HAP-1 (cell line): ENCODE measurements around the gene CLPTM1.
"Not testable (repeated sequence)": the region's sequence is repeated elsewhere in the genome, so short reads cannot be mapped to it uniquely, and the experiment has no call there.

Experiments
- DNase-seq, 2 experiments: peaks; one replicate each; pipeline ENCODE4 v3.0.0-alpha.2; 2016 to 2020; ENCODE audit warnings: low spot score in 2 of 2
- H3K27me3 ChIP-seq: fragments of 250-450 bp; sonication (Bioruptor Pico); 2 replicates; pipeline ENCODE4 v1.5.1; 2020; ENCODE audit warnings: low read depth, mild to moderate bottlenecking, moderate library complexity
- H3K36me3 ChIP-seq: fragments of 250-450 bp; sonication (Bioruptor Pico); replicated peaks from 2 replicates; pipeline ENCODE4 v1.5.1; 2020; ENCODE audit warnings: mild to moderate bottlenecking
- H3K4me1 ChIP-seq: fragments of 250-450 bp; sonication (Bioruptor Pico); 2 replicates; pipeline ENCODE4 v1.5.1; 2020; ENCODE audit warnings: mild to moderate bottlenecking
- H3K4me3 ChIP-seq: fragments of 250-450 bp; sonication (Bioruptor Pico); 2 replicates; pipeline ENCODE4 v1.5.1; 2020; ENCODE audit warnings: mild to moderate bottlenecking, moderate library complexity
- H3K9me3 ChIP-seq: fragments of 250-450 bp; sonication (Bioruptor Pico); 2 replicates; pipeline ENCODE4 v1.5.1; 2020; ENCODE audit warnings: mild to moderate bottlenecking, moderate library complexity
- in situ Hi-C: fragments of 300-500 bp; cut with MboI; formaldehyde crosslinking; loops from 3 replicates; pipeline ENCODE4 v1.14.3; 2020; ENCODE audit warnings: low sequenced_read_pairs, inconsistent platforms, mixed read lengths

The CLPTM1 gene

GRCh38 chr19:44993926-44994537 is 38.9 kb downstream of the CLPTM1 start:
- in situ Hi-C loops = no loop called here
- DNase-seq = no peak
- peaks cover 32% of the 10 kb centered on the region for H3K36me3 ChIP-seq

GRCh38 chr19:44998025-44998424 is 42.8 kb downstream of the CLPTM1 start:
- no peaks in the 10 kb centered on the region for H3K9me3 ChIP-seq
- H3K4me3 ChIP-seq = no peak overlapping the region
- H3K4me1 ChIP-seq = peaks cover 7% of the 10 kb centered on the region
- no peak for DNase-seq
- H3K27me3 ChIP-seq = no peaks in the 10 kb centered on the region
- in situ Hi-C loops = no loop called here
- no peaks in the 10 kb centered on the region for H3K36me3 ChIP-seq

More at GRCh38 chr19:44993926-44994537, 38.9 kb downstream of the CLPTM1 start:
- Histone ChIP-seq H3K4me3 (no peak overlapping the region), H3K4me1 (no peaks in the 10 kb centered on the region), H3K9me3 (no peaks in the 10 kb centered on the region), H3K27me3 (no peaks in the 10 kb centered on the region)

- H3K27me3 ChIP-seq, H3K9me3 ChIP-seq, H3K36me3 ChIP-seq, H3K4me3 ChIP-seq, in situ Hi-C loops, DNase-seq, H3K4me1 ChIP-seq: not testable (repeated sequence)
These were observed 44.1 kb downstream of the CLPTM1 start for GRCh38 chr19:44999131-44999925.

- H3K4me1 ChIP-seq, H3K36me3 ChIP-seq, H3K27me3 ChIP-seq, H3K9me3 ChIP-seq, DNase-seq, in situ Hi-C loops: not testable (repeated sequence)
- peak overlapping the region; percentile 16 for H3K4me3 ChIP-seq
These were observed 45.5 kb downstream of the CLPTM1 start for GRCh38 chr19:45000665-45001064.

- H3K4me3 ChIP-seq = peak within 1 kb of the TSS; percentile 40
- H3K9me3 ChIP-seq = no peaks in the 10 kb centered on the region
- peak; percentile 81 to 96 for DNase-seq
- H3K36me3 ChIP-seq = no peaks in the 10 kb centered on the region
- H3K4me1 ChIP-seq = peaks cover 7% of the 10 kb centered on the region
- in situ Hi-C loops = no loop called here
- H3K27me3 ChIP-seq = no peaks in the 10 kb centered on the region
These were observed 46.0 kb downstream of the CLPTM1 start, which contains the start of gene RELB for GRCh38 chr19:45001087-45001739. TSS of gene RELB (plus strand) at chr19:45001464. CDS start at chr19:45001580, 116 bp downstream.

GRCh38 chr19:45003485-45003884 is 48.3 kb downstream of the CLPTM1 start:
- Histone ChIP-seq H3K4me1 (peaks cover 7% of the 10 kb centered on the region), H3K4me3 (no peak overlapping the region), H3K36me3 (no peaks in the 10 kb centered on the region), H3K9me3 (no peaks in the 10 kb centered on the region), H3K27me3 (no peaks in the 10 kb centered on the region)
- in situ Hi-C loops = no loop called here
- no peak for DNase-seq

- Histone ChIP-seq H3K36me3 (no peaks in the 10 kb centered on the region), H3K4me3 (no peak overlapping the region)
These were observed 50.6 kb downstream of the CLPTM1 start for GRCh38 chr19:45005787-45006186.

GRCh38 chr19:45008552-45008951 is 53.4 kb downstream of the CLPTM1 start:
- no peaks in the 10 kb centered on the region for H3K27me3 ChIP-seq
- DNase-seq = no peak
- in situ Hi-C loops = no loop called here
- no peaks in the 10 kb centered on the region for H3K36me3 ChIP-seq
- no peaks in the 10 kb centered on the region for H3K4me1 ChIP-seq
- H3K9me3 ChIP-seq = no peaks in the 10 kb centered on the region
- H3K4me3 ChIP-seq = no peak overlapping the region

More at GRCh38 chr19:45005787-45006186, 50.6 kb downstream of the CLPTM1 start:
- Histone ChIP-seq H3K27me3 (no peaks in the 10 kb centered on the region), H3K4me1 (peaks cover 7% of the 10 kb centered on the region), H3K9me3 (no peaks in the 10 kb centered on the region)
- DNase-seq = no peak
- in situ Hi-C loops = no loop called here

- H3K9me3 ChIP-seq = no peaks in the 10 kb centered on the region
- in situ Hi-C loops = no loop called here
- DNase-seq = no peak
These were observed 54.6 kb downstream of the CLPTM1 start for GRCh38 chr19:45009625-45010255.

GRCh38 chr19:45010306-45010705 is 55.1 kb downstream of the CLPTM1 start:
- no peaks in the 10 kb centered on the region for H3K36me3 ChIP-seq
- no peaks in the 10 kb centered on the region for H3K9me3 ChIP-seq
- H3K4me3 ChIP-seq = no peak overlapping the region
- H3K4me1 ChIP-seq = no peaks in the 10 kb centered on the region
- in situ Hi-C loops = no loop called here
- no peak for DNase-seq
- no peaks in the 10 kb centered on the region for H3K27me3 ChIP-seq

More at GRCh38 chr19:45009625-45010255, 54.6 kb downstream of the CLPTM1 start:
- Histone ChIP-seq H3K4me3 (no peak overlapping the region), H3K36me3 (no peaks in the 10 kb centered on the region), H3K4me1 (no peaks in the 10 kb centered on the region), H3K27me3 (no peaks in the 10 kb centered on the region)

GRCh38 chr19:45011959-45012358 is 56.8 kb downstream of the CLPTM1 start:
- Histone ChIP-seq H3K9me3 (no peaks in the 10 kb centered on the region), H3K4me3 (no peak overlapping the region), H3K4me1 (no peaks in the 10 kb centered on the region), H3K36me3 (no peaks in the 10 kb centered on the region), H3K27me3 (no peaks in the 10 kb centered on the region)
- in situ Hi-C loops = no loop called here
- no peak for DNase-seq

GRCh38 chr19:45016388-45017314 is 61.5 kb downstream of the CLPTM1 start:
- in situ Hi-C loops = no loop called here
- Histone ChIP-seq H3K27me3 (no peaks in the 10 kb centered on the region), H3K9me3 (no peaks in the 10 kb centered on the region), H3K4me1 (0 out of 2 replicates have a peak, but pooled peaks cover 3% of the 10 kb centered on the region), H3K36me3 (no peaks in the 10 kb centered on the region), H3K4me3 (no peak overlapping the region)
- peak; percentile 54 to 88 for DNase-seq

GRCh38 chr19:45019187-45019586 is 64.0 kb downstream of the CLPTM1 start:
- H3K4me3 ChIP-seq = no peak overlapping the region
- no peak for DNase-seq
- no peaks in the 10 kb centered on the region for H3K27me3 ChIP-seq
- H3K4me1 ChIP-seq = 0 out of 2 replicates have a peak, but pooled peaks cover 3% of the 10 kb centered on the region
- no peaks in the 10 kb centered on the region for H3K36me3 ChIP-seq
- in situ Hi-C loops = no loop called here
- no peaks in the 10 kb centered on the region for H3K9me3 ChIP-seq
